Transverse colon (tissue), 4 donors: ENCODE data around the gene PASK. TPM values are rescaled to one million over a fixed set of nuclear protein-coding genes. Genes with fewer than 3 reads are reported as not detected.

ENCODE experiments used
- DNase-seq: peaks from one replicate; pipeline ENCODE4 v3.0.0-alpha.2; 2019
- H3K27ac ChIP-seq, 4 donors: fragments of 200-600 bp; sonication (generic); 2 replicates each; pipeline ENCODE4 v1.5.1; 2016 to 2018; ENCODE audit warnings: inconsistent platforms in 4 of 4
- H3K27me3 ChIP-seq: fragments of 200-600 bp; sonication (generic); 2 replicates; pipeline ENCODE4 v1.5.1; 2017; ENCODE audit warnings: inconsistent platforms
- H3K36me3 ChIP-seq, 4 donors: fragments of 200-600 bp; sonication (generic); 2 replicates each; pipeline ENCODE4 v1.5.1; 2017 to 2019; ENCODE audit warnings: inconsistent platforms in 4 of 4
- H3K4me1 ChIP-seq, 4 donors: fragments of 200-600 bp; sonication (generic); 2 replicates each; pipeline ENCODE4 v1.5.1; 2017 to 2020; ENCODE audit warnings: inconsistent platforms in 4 of 4
- H3K4me3 ChIP-seq, 4 donors: fragments of 200-600 bp; sonication (generic); 1 replicate in 1 of 4; 2 replicates in 3 of 4; pipeline versions ENCODE4 v1.5.1 to v1.6.1; 2017 to 2019; ENCODE audit warnings: inconsistent platforms in 4 of 4
- H3K9me3 ChIP-seq, 2 donors: fragments of 200-600 bp; sonication (generic); 2 replicates each; pipeline ENCODE4 v1.5.1; 2017 to 2019; ENCODE audit warnings: inconsistent platforms in 2 of 2
- EP300 ChIP-seq: sonication (generic); formaldehyde crosslinking; IDR thresholded peaks from one replicate; pipeline ENCODE4 v1.6.1; 2017; ENCODE audit warnings: antibody characterized with exemption, low read depth
- POLR2A ChIP-seq: fragments of 450-650 bp; IDR thresholded peaks from one replicate; pipeline ENCODE4 v1.6.1; 2016; ENCODE audit warnings: antibody characterized with exemption, mild to moderate bottlenecking, moderate library complexity
- POLR2AphosphoS5 ChIP-seq, 3 donors: sonication (generic); formaldehyde crosslinking; IDR thresholded peaks; one replicate each; pipeline ENCODE4 v1.6.1; 2016; ENCODE audit warnings: antibody characterized with exemption in 3 of 3
- WGBS, 2 donors: methylation state at CpG; one replicate each; pipeline ENCODE4 v1.1.5; 2018; ENCODE audit warnings: low coverage in 1 of 2; 5-methylcytosine and 5-hydroxymethylcytosine counted together
- in situ Hi-C, 4 donors: fragments of 200-750 bp; cut with MboI; loops; one replicate each; pipeline versions ENCODE4 v1.15.0 to v1.15.1; 2017; ENCODE audit warnings: low sequenced_read_pairs in 3 of 4, low pct_ligation_motif_present in 1 of 4, low pct_unique_long_range_greater_than_20kb in 1 of 4
- intact Hi-C: fragments of 100-400 bp; cut with DNase I; formaldehyde crosslinking; loops from one replicate; pipeline ENCODE4 v1.15.1; 2023; ENCODE audit warnings: low total_unique reads
- total RNA-seq, 4 donors: library from RNA; depleted of rRNA; stranded (reverse); fragments of >200 nt; gene quantifications; one replicate each; pipeline ENCODE4 v1.1.0, GENCODE V29; 2016
- TF ChIP-seq, protein P1 (sequence below), 5 experiments: fragments of 200-600 bp in 3 of 5; fragments of 450-650 bp in 2 of 5; sonication (generic) in 3 of 5; IDR thresholded peaks; 1 replicate in 2 of 5; 2 replicates in 3 of 5; pipeline ENCODE4 v1.5.1; 2016 to 2017; ENCODE audit warnings: antibody characterized with exemption in 5 of 5, inconsistent platforms in 3 of 5, mild to moderate bottlenecking in 2 of 5, moderate library complexity in 1 of 5

PASK gene
- total RNA-seq, 4 donors from 2014 or later, result 7.0 to 35.2 (median 19.1) TPM

DNA sequence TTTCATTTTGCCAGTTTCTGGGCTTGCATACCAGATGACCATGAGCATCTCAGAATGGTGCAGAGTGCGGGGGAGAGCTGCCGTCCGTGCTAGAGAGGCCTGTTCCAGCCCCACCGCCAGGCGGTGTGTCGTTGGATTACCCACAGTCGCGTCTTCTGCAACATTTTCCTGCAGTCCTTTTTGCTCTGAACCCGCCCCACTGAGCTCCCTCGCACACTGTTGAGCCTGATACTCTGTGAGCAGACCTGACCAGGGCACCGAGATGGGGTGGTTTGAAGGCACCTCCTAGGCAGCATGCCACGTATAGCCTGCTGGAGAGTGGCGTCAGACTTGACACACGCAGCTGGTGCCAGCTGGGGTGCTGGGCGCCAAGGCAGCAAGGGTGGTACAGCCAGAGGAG lies 19.1 kb upstream of the PASK start:
- H3K9me3 ChIP-seq, result peaks cover 4 to 8% of the 10 kb centered on the region in 2 donors
- in situ Hi-C loops (no loop called here), intact Hi-C loops (no loop called here)
- H3K4me1 ChIP-seq, result no peaks in the 10 kb centered on the region
- no peak overlapping the region for H3K27ac ChIP-seq
- no peaks in the 10 kb centered on the region for H3K27me3 ChIP-seq
- no peak for DNase-seq
- TF ChIP-seq, protein P1, sequence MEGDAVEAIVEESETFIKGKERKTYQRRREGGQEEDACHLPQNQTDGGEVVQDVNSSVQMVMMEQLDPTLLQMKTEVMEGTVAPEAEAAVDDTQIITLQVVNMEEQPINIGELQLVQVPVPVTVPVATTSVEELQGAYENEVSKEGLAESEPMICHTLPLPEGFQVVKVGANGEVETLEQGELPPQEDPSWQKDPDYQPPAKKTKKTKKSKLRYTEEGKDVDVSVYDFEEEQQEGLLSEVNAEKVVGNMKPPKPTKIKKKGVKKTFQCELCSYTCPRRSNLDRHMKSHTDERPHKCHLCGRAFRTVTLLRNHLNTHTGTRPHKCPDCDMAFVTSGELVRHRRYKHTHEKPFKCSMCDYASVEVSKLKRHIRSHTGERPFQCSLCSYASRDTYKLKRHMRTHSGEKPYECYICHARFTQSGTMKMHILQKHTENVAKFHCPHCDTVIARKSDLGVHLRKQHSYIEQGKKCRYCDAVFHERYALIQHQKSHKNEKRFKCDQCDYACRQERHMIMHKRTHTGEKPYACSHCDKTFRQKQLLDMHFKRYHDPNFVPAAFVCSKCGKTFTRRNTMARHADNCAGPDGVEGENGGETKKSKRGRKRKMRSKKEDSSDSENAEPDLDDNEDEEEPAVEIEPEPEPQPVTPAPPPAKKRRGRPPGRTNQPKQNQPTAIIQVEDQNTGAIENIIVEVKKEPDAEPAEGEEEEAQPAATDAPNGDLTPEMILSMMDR (IDR thresholded peaks at IDR 0.05), result no peak
- TF ChIP-seq POLR2A (no peak), EP300 (no peak), POLR2AphosphoS5 (IDR thresholded peaks at IDR 0.05) (no peak)
- H3K36me3 ChIP-seq, result peaks cover 0 to 83% (median 47%) of the 10 kb centered on the region in 4 donors
- H3K4me3 ChIP-seq, result no peak overlapping the region
- WGBS, 2 donors, result 94% methylated on average over 15 of the region's 15 CpGs; no CpG with 5 or more reads in 1 of the 2 donors

DNA sequence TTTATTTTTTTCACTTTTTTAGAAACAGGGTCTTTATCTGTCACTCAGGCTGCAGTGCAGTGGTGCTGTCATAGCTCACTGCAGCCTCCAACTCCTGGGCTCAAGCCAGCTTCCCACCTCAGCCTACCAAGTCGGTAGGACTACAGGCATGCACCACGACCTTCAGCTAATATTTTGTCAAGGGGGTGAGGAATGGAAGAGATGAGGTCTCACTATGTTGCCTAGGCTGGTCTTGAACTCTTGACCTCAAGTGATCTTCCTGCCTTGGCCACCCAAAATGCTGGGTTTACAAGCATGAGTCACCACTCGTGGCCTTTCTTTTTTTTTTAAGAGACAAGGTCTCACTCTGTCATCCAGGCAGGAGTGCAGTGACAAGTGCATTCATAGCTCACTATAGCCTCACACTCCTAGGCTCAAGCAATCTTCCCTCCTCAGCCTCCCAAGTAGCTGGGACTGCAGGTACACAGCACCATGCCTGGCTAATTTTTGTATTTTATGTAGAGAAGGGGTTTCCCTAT lies 14.4 kb upstream of the PASK start:
- intact Hi-C loops, result no loop called here

DNA sequence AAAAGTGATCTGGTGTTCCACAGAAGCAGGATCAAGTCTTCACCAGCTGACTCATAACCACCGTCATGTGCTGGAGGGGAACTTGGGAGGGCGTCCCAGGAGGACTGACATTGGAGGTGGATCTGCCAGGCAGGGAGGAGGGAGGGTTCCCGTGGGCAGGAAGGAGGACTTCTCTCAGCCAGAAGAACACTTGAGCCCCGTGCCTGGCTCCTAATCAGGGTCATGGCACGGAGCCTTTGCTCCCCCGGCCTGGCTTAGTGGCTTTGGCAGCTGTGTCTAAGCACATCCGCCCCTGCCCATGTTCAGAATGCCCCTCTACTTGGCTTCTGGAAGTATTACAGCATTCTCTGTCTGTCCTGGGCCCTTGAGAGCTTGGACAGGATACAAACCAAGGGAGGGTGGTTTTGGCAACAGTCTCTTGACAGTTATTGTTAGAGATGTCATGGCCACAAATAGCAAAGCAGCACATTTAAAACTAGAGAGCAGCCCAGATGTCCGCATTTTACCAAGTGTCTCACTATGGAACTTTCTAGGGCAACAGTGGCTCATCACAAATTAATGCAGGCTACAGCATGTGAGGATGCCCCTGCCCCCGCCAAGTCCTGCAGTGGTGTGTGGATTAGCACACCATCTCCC lies 12.5 kb upstream of the PASK start:
- 57% methylated on average over 3 to 9 of the region's 9 CpGs for whole genome bisulfite sequencing, 2 donors
- H3K27ac ChIP-seq, result peak overlapping the region; percentile 44 to 73 (median 64)
- H3K27me3 ChIP-seq, result no peaks in the 10 kb centered on the region
- H3K4me1 ChIP-seq, result peaks cover 0 to 6% (median 2%) of the 10 kb centered on the region in 4 donors
- TF ChIP-seq EP300 (no peak), POLR2AphosphoS5 (IDR thresholded peaks at IDR 0.05) (peak; percentile 39 to 51 (median 50))
- in situ Hi-C loops, result no loop called here
- no peak overlapping the region for H3K4me3 ChIP-seq
- DNase-seq, result peak; percentile 39
- no peaks in the 10 kb centered on the region for H3K9me3 ChIP-seq
- intact Hi-C loops, result no loop called here
- H3K36me3 ChIP-seq, result peaks cover 0 to 59% (median 24%) of the 10 kb centered on the region in 4 donors

More for the DNA sequence above, 14.4 kb upstream of the PASK start:
- H3K4me3 ChIP-seq, result no peak overlapping the region
- H3K4me1 ChIP-seq, result peaks cover 0 to 6% (median 2%) of the 10 kb centered on the region in 4 donors
- no peaks in the 10 kb centered on the region for H3K9me3 ChIP-seq
- DNase-seq, result no peak
- in situ Hi-C loops, result no loop called here
- peaks cover 0 to 66% (median 32%) of the 10 kb centered on the region in 4 donors for H3K36me3 ChIP-seq
- TF ChIP-seq, protein P1 (IDR thresholded peaks at IDR 0.05), result no peak
- no peaks in the 10 kb centered on the region for H3K27me3 ChIP-seq
- H3K27ac ChIP-seq, result no peak overlapping the region
- 56 to 77% methylated on average over 3 of the region's 3 CpGs for WGBS, 2 donors

DNA sequence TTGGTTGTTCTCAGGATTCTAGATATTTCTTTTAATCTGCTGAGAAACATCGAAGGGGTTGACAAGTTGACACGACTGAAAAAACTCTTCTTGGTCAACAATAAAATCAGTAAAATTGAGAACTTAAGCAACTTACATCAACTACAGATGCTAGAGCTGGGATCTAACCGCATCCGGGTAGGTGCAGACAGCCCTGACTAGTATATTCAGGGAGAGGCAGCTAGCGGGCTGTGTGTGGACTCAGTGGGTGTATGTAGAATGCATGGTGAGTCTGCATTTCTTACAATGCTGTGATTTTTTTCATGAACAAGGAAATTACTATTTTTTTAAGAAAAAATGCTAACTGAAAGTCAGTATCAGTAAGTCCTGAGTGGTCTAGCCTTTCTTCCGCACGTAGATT lies 11.0 kb upstream of the PASK start:
- Histone ChIP-seq H3K27ac (no peak overlapping the region), H3K4me3 (no peak overlapping the region), H3K4me1 (peaks cover 0 to 6% (median 2%) of the 10 kb centered on the region in 4 donors), H3K27me3 (no peaks in the 10 kb centered on the region), H3K9me3 (no peaks in the 10 kb centered on the region), H3K36me3 (peaks cover 0 to 46% (median 15%) of the 10 kb centered on the region in 4 donors)
- in situ Hi-C loops, result no loop called here
- DNase-seq, result no peak
- 94 to 98% methylated on average over 5 to 7 of the region's 7 CpGs for WGBS, 2 donors
- TF ChIP-seq, protein P1 (IDR thresholded peaks at IDR 0.05), result no peak
- TF ChIP-seq POLR2A (no peak), EP300 (no peak), POLR2AphosphoS5 (IDR thresholded peaks at IDR 0.05) (no peak)
- intact Hi-C loops, result no loop called here
